Measurements from ENCODE around the gene KRT77.

Gene KRT77

GRCh38 chr12:52662093-52662917 is 41.0 kb downstream of the KRT77 start:
- Histone ChIP-seq H3K9ac (ENCODE audit: low read length) (no peak overlapping the region), H3K4me3 (ENCODE audit: low read length) (no peak overlapping the region), H3K4me1 (ENCODE audit: control insufficient read depth, low read depth, low read length) (no peaks in the 10 kb centered on the region), H3K27ac (ENCODE audit: low read length) (no peak overlapping the region), H3K27me3 (ENCODE audit: control insufficient read depth, insufficient read depth, low read length) (no peaks in the 10 kb centered on the region), H3K9me3 (ENCODE audit: control insufficient read depth, low read depth, low read length) (no peaks in the 10 kb centered on the region), H3K36me3 (ENCODE audit: control insufficient read depth, low read depth, low read length) (no peaks in the 10 kb centered on the region)

- H3K4me3 ChIP-seq (ENCODE audit: low read length) = no peak overlapping the region
- no peaks in the 10 kb centered on the region for H3K27me3 ChIP-seq (ENCODE audit: control insufficient read depth, insufficient read depth, low read length)
- no peaks in the 10 kb centered on the region for H3K36me3 ChIP-seq (ENCODE audit: control insufficient read depth, low read depth, low read length)
- H3K4me1 ChIP-seq (ENCODE audit: control insufficient read depth, low read depth, low read length) = no peaks in the 10 kb centered on the region
- no peak overlapping the region for H3K9ac ChIP-seq (ENCODE audit: low read length)
- H3K9me3 ChIP-seq (ENCODE audit: control insufficient read depth, low read depth, low read length) = no peaks in the 10 kb centered on the region
- H3K27ac ChIP-seq (ENCODE audit: low read length) = no peak overlapping the region
These were observed 41.7 kb downstream of the KRT77 start for GRCh38 chr12:52661668-52662067.

GRCh38 chr12:52660934-52661499 is 42.3 kb downstream of the KRT77 start:
- Histone ChIP-seq H3K4me1 (ENCODE audit: control insufficient read depth, low read depth, low read length) (no peaks in the 10 kb centered on the region), H3K4me3 (ENCODE audit: low read length) (no peak overlapping the region), H3K27ac (ENCODE audit: low read length) (no peak overlapping the region), H3K9ac (ENCODE audit: low read length) (no peak overlapping the region), H3K9me3 (ENCODE audit: control insufficient read depth, low read depth, low read length) (no peaks in the 10 kb centered on the region), H3K27me3 (ENCODE audit: control insufficient read depth, insufficient read depth, low read length) (no peaks in the 10 kb centered on the region), H3K36me3 (ENCODE audit: control insufficient read depth, low read depth, low read length) (no peaks in the 10 kb centered on the region)

GRCh38 chr12:52659951-52660350 is 43.4 kb downstream of the KRT77 start:
- H3K27ac ChIP-seq (ENCODE audit: low read length) = no peak overlapping the region
- no peaks in the 10 kb centered on the region for H3K36me3 ChIP-seq (ENCODE audit: control insufficient read depth, low read depth, low read length)
- no peaks in the 10 kb centered on the region for H3K27me3 ChIP-seq (ENCODE audit: control insufficient read depth, insufficient read depth, low read length)
- H3K9me3 ChIP-seq (ENCODE audit: control insufficient read depth, low read depth, low read length) = no peaks in the 10 kb centered on the region
- H3K9ac ChIP-seq (ENCODE audit: low read length) = no peak overlapping the region
- H3K4me3 ChIP-seq (ENCODE audit: low read length) = no peak overlapping the region
- no peaks in the 10 kb centered on the region for H3K4me1 ChIP-seq (ENCODE audit: control insufficient read depth, low read depth, low read length)

GRCh38 chr12:52659395-52659794 is 43.9 kb downstream of the KRT77 start:
- no peak overlapping the region for H3K9ac ChIP-seq (ENCODE audit: low read length)
- H3K36me3 ChIP-seq (ENCODE audit: control insufficient read depth, low read depth, low read length) = no peaks in the 10 kb centered on the region
- no peaks in the 10 kb centered on the region for H3K9me3 ChIP-seq (ENCODE audit: control insufficient read depth, low read depth, low read length)
- no peak overlapping the region for H3K27ac ChIP-seq (ENCODE audit: low read length)
- no peak overlapping the region for H3K4me3 ChIP-seq (ENCODE audit: low read length)
- H3K4me1 ChIP-seq (ENCODE audit: control insufficient read depth, low read depth, low read length) = no peaks in the 10 kb centered on the region
- H3K27me3 ChIP-seq (ENCODE audit: control insufficient read depth, insufficient read depth, low read length) = no peaks in the 10 kb centered on the region

- H3K9me3 ChIP-seq (ENCODE audit: control insufficient read depth, low read depth, low read length) = no peaks in the 10 kb centered on the region
- no peaks in the 10 kb centered on the region for H3K27me3 ChIP-seq (ENCODE audit: control insufficient read depth, insufficient read depth, low read length)
- no peaks in the 10 kb centered on the region for H3K4me1 ChIP-seq (ENCODE audit: control insufficient read depth, low read depth, low read length)
- H3K27ac ChIP-seq (ENCODE audit: low read length) = no peak overlapping the region
- H3K4me3 ChIP-seq (ENCODE audit: low read length) = no peak overlapping the region
- H3K36me3 ChIP-seq (ENCODE audit: control insufficient read depth, low read depth, low read length) = no peaks in the 10 kb centered on the region
- H3K9ac ChIP-seq (ENCODE audit: low read length) = no peak overlapping the region
These were observed 45.1 kb downstream of the KRT77 start for GRCh38 chr12:52658196-52658595.

GRCh38 chr12:52657250-52657902 is 45.9 kb downstream of the KRT77 start:
- Histone ChIP-seq H3K9me3 (ENCODE audit: control insufficient read depth, low read depth, low read length) (no peaks in the 10 kb centered on the region), H3K9ac (ENCODE audit: low read length) (no peak overlapping the region), H3K27me3 (ENCODE audit: control insufficient read depth, insufficient read depth, low read length) (no peaks in the 10 kb centered on the region), H3K36me3 (ENCODE audit: control insufficient read depth, low read depth, low read length) (no peaks in the 10 kb centered on the region), H3K4me3 (ENCODE audit: low read length) (no peak overlapping the region), H3K27ac (ENCODE audit: low read length) (no peak overlapping the region), H3K4me1 (ENCODE audit: control insufficient read depth, low read depth, low read length) (no peaks in the 10 kb centered on the region)

- no peak overlapping the region for H3K9ac ChIP-seq (ENCODE audit: low read length)
- no peaks in the 10 kb centered on the region for H3K4me1 ChIP-seq (ENCODE audit: control insufficient read depth, low read depth, low read length)
- no peaks in the 10 kb centered on the region for H3K9me3 ChIP-seq (ENCODE audit: control insufficient read depth, low read depth, low read length)
- H3K27me3 ChIP-seq (ENCODE audit: control insufficient read depth, insufficient read depth, low read length) = no peaks in the 10 kb centered on the region
- no peaks in the 10 kb centered on the region for H3K36me3 ChIP-seq (ENCODE audit: control insufficient read depth, low read depth, low read length)
- H3K27ac ChIP-seq (ENCODE audit: low read length) = no peak overlapping the region
- no peak overlapping the region for H3K4me3 ChIP-seq (ENCODE audit: low read length)
These were observed 46.7 kb downstream of the KRT77 start for GRCh38 chr12:52656616-52657015.

- no peak overlapping the region for H3K4me3 ChIP-seq (ENCODE audit: low read length)
These were observed 47.6 kb downstream of the KRT77 start for GRCh38 chr12:52655720-52656124.

GRCh38 chr12:52655251-52655650 is 48.1 kb downstream of the KRT77 start:
- H3K9me3 ChIP-seq (ENCODE audit: control insufficient read depth, low read depth, low read length) = no peaks in the 10 kb centered on the region
- no peaks in the 10 kb centered on the region for H3K27me3 ChIP-seq (ENCODE audit: control insufficient read depth, insufficient read depth, low read length)
- no peak overlapping the region for H3K9ac ChIP-seq (ENCODE audit: low read length)
- H3K36me3 ChIP-seq (ENCODE audit: control insufficient read depth, low read depth, low read length) = no peaks in the 10 kb centered on the region
- no peak overlapping the region for H3K4me3 ChIP-seq (ENCODE audit: low read length)
- H3K4me1 ChIP-seq (ENCODE audit: control insufficient read depth, low read depth, low read length) = no peaks in the 10 kb centered on the region
- H3K27ac ChIP-seq (ENCODE audit: low read length) = no peak overlapping the region

More at GRCh38 chr12:52655720-52656124, 47.6 kb downstream of the KRT77 start:
- no peaks in the 10 kb centered on the region for H3K27me3 ChIP-seq (ENCODE audit: control insufficient read depth, insufficient read depth, low read length)
- no peak overlapping the region for H3K9ac ChIP-seq (ENCODE audit: low read length)
- H3K36me3 ChIP-seq (ENCODE audit: control insufficient read depth, low read depth, low read length) = no peaks in the 10 kb centered on the region
- no peaks in the 10 kb centered on the region for H3K9me3 ChIP-seq (ENCODE audit: control insufficient read depth, low read depth, low read length)
- no peak overlapping the region for H3K27ac ChIP-seq (ENCODE audit: low read length)
- no peaks in the 10 kb centered on the region for H3K4me1 ChIP-seq (ENCODE audit: control insufficient read depth, low read depth, low read length)

GRCh38 chr12:52651726-52652261 is 51.5 kb downstream of the KRT77 start, which contains the start of gene KRT2:
KRT2 (minus strand) TSS chr12:52652211; CDS start chr12:52652142, 69 bp downstream.
- Histone ChIP-seq H3K27ac (ENCODE audit: low read length) (no peak within 1 kb of the TSS), H3K36me3 (ENCODE audit: control insufficient read depth, low read depth, low read length) (no peaks in the 10 kb centered on the region), H3K27me3 (ENCODE audit: control insufficient read depth, insufficient read depth, low read length) (no peaks in the 10 kb centered on the region), H3K9me3 (ENCODE audit: control insufficient read depth, low read depth, low read length) (no peaks in the 10 kb centered on the region), H3K9ac (ENCODE audit: low read length) (no peak within 1 kb of the TSS), H3K4me1 (ENCODE audit: control insufficient read depth, low read depth, low read length) (no peaks in the 10 kb centered on the region), H3K4me3 (ENCODE audit: low read length) (no peak within 1 kb of the TSS)
